ENCODE results near the gene ACAP3. TPM values are rescaled to one million over a fixed set of nuclear protein-coding genes. Genes with fewer than 3 reads are reported as not detected.

The ACAP3 gene
- total RNA-seq, 2 experiments from 2014 or later = 64.4 to 72.3 TPM

- Mint-ChIP-seq H3K36me3 (ENCODE audit: low read depth) (peaks cover 3% of the 10 kb centered on the region), H3K4me3 (no peak overlapping the region), H3K27me3 (no peaks in the 10 kb centered on the region), H3K9me3 (no peaks in the 10 kb centered on the region), H3K4me1 (peaks cover 25% of the 10 kb centered on the region), H3K27ac (no peak overlapping the region)
- ChIA-PET CTCF (no interaction called here), POLR2A (interaction anchor here (1.5 kb wide), 1 partner anchor 72 kb away, joined by 3 read pairs; the partner anchor contains the start of gene AURKAIP1)
- no peak for DNase-seq
These were observed 4.0 kb downstream of the ACAP3 start for GRCh38 chr1:1303736-1304135.

- Mint-ChIP-seq H3K9me3 (no peaks in the 10 kb centered on the region), H3K36me3 (ENCODE audit: low read depth) (peaks cover 3% of the 10 kb centered on the region), H3K4me1 (peaks cover 25% of the 10 kb centered on the region), H3K4me3 (no peak overlapping the region), H3K27ac (no peak overlapping the region), H3K27me3 (no peaks in the 10 kb centered on the region)
- POLR2A ChIA-PET = no interaction called here
- DNase-seq = no peak
- CTCF ChIA-PET = no interaction called here
These were observed 4.7 kb downstream of the ACAP3 start for GRCh38 chr1:1302951-1303509.

- CTCF ChIA-PET = no interaction called here
- no peaks in the 10 kb centered on the region for H3K27me3 Mint-ChIP-seq
- H3K4me1 Mint-ChIP-seq = peaks cover 23% of the 10 kb centered on the region
- H3K4me3 Mint-ChIP-seq = no peak overlapping the region
- DNase-seq = no peak
- POLR2A ChIA-PET = interaction anchor here (1.4 kb wide), 1 partner anchor 24 kb away, joined by 3 read pairs; no protein-coding TSS in a partner anchor
- no peak overlapping the region for H3K27ac Mint-ChIP-seq
- peaks cover 3% of the 10 kb centered on the region for H3K36me3 Mint-ChIP-seq (ENCODE audit: low read depth)
- no peaks in the 10 kb centered on the region for H3K9me3 Mint-ChIP-seq
These were observed 5.7 kb downstream of the ACAP3 start for GRCh38 chr1:1302006-1302430.

GRCh38 chr1:1300352-1300739, 7.4 kb downstream of the ACAP3 start:
- Mint-ChIP-seq H3K27me3 (no peaks in the 10 kb centered on the region), H3K4me3 (no peak overlapping the region), H3K9me3 (no peaks in the 10 kb centered on the region), H3K36me3 (ENCODE audit: low read depth) (no peaks in the 10 kb centered on the region), H3K4me1 (peaks cover 7% of the 10 kb centered on the region), H3K27ac (no peak overlapping the region)
- no peak for DNase-seq
- ChIA-PET CTCF (interaction anchor here (1.0 kb wide), 1 partner anchor 72 kb away, joined by 4 read pairs; no protein-coding TSS in a partner anchor), POLR2A (no interaction called here)

GRCh38 chr1:1299686-1300351, 7.9 kb downstream of the ACAP3 start:
- POLR2A ChIA-PET = interaction anchor here (1.6 kb wide), 1 partner anchor 10 kb away, joined by 3 read pairs; no protein-coding TSS in a partner anchor
- Mint-ChIP-seq H3K27me3 (no peaks in the 10 kb centered on the region), H3K36me3 (ENCODE audit: low read depth) (no peaks in the 10 kb centered on the region), H3K4me1 (peaks cover 4% of the 10 kb centered on the region), H3K9me3 (no peaks in the 10 kb centered on the region), H3K4me3 (no peak overlapping the region), H3K27ac (no peak overlapping the region)
- CTCF ChIA-PET = interaction anchor here (1.0 kb wide), 1 partner anchor 72 kb away, joined by 4 read pairs; no protein-coding TSS in a partner anchor
- no peak for DNase-seq

- POLR2A ChIA-PET = interaction anchor here (1.6 kb wide), 1 partner anchor 11 kb away, joined by 3 read pairs; no protein-coding TSS in a partner anchor
These were observed 8.7 kb downstream of the ACAP3 start for GRCh38 chr1:1298861-1299685.

GRCh38 chr1:1297802-1298424, 9.8 kb downstream of the ACAP3 start:
- no peaks in the 10 kb centered on the region for H3K4me1 Mint-ChIP-seq
- no peaks in the 10 kb centered on the region for H3K9me3 Mint-ChIP-seq
- POLR2A ChIA-PET = interaction anchor here (1.6 kb wide), 1 partner anchor 12 kb away, joined by 3 read pairs; no protein-coding TSS in a partner anchor
- no peak for DNase-seq
- CTCF ChIA-PET = no interaction called here
- H3K27ac Mint-ChIP-seq = no peak overlapping the region
- no peaks in the 10 kb centered on the region for H3K27me3 Mint-ChIP-seq
- no peaks in the 10 kb centered on the region for H3K36me3 Mint-ChIP-seq (ENCODE audit: low read depth)
- H3K4me3 Mint-ChIP-seq = no peak overlapping the region

More at GRCh38 chr1:1298861-1299685, 8.7 kb downstream of the ACAP3 start:
- no peak overlapping the region for H3K4me3 Mint-ChIP-seq
- DNase-seq = no peak
- CTCF ChIA-PET = no interaction called here
- no peaks in the 10 kb centered on the region for H3K9me3 Mint-ChIP-seq
- H3K27ac Mint-ChIP-seq = no peak overlapping the region
- no peaks in the 10 kb centered on the region for H3K36me3 Mint-ChIP-seq (ENCODE audit: low read depth)
- H3K4me1 Mint-ChIP-seq = no peaks in the 10 kb centered on the region
- H3K27me3 Mint-ChIP-seq = no peaks in the 10 kb centered on the region

- POLR2A ChIA-PET = no interaction called here
These were observed 11.4 kb downstream of the ACAP3 start for GRCh38 chr1:1296070-1297061.

GRCh38 chr1:1295154-1295923, 12.4 kb downstream of the ACAP3 start:
- Mint-ChIP-seq H3K36me3 (ENCODE audit: low read depth) (peaks cover 4% of the 10 kb centered on the region), H3K4me1 (no peaks in the 10 kb centered on the region), H3K27ac (no peak overlapping the region), H3K27me3 (no peaks in the 10 kb centered on the region), H3K4me3 (no peak overlapping the region), H3K9me3 (no peaks in the 10 kb centered on the region)
- POLR2A ChIA-PET = interaction anchor here (1.0 kb wide), 1 partner anchor 68 kb away, joined by 3 read pairs; no protein-coding TSS in a partner anchor
- DNase-seq = no peak
- CTCF ChIA-PET = interaction anchor here (1.0 kb wide), 2 partner anchors 10 to 173 kb away, joined by 3 to 4 read pairs; no protein-coding TSS in a partner anchor

More at GRCh38 chr1:1296070-1297061, 11.4 kb downstream of the ACAP3 start:
- no peaks in the 10 kb centered on the region for H3K27me3 Mint-ChIP-seq
- H3K27ac Mint-ChIP-seq = no peak overlapping the region
- H3K4me1 Mint-ChIP-seq = no peaks in the 10 kb centered on the region
- H3K36me3 Mint-ChIP-seq (ENCODE audit: low read depth) = peaks cover 4% of the 10 kb centered on the region
- CTCF ChIA-PET = interaction anchor here (1.0 kb wide), 1 partner anchor 9 kb away, joined by 3 read pairs; no protein-coding TSS in a partner anchor
- no peak overlapping the region for H3K4me3 Mint-ChIP-seq
- DNase-seq = no peak
- H3K9me3 Mint-ChIP-seq = no peaks in the 10 kb centered on the region

- Mint-ChIP-seq H3K4me3 (no peak overlapping the region), H3K36me3 (ENCODE audit: low read depth) (peaks cover 4% of the 10 kb centered on the region), H3K27ac (no peak overlapping the region), H3K9me3 (no peaks in the 10 kb centered on the region), H3K4me1 (no peaks in the 10 kb centered on the region), H3K27me3 (no peaks in the 10 kb centered on the region)
- ChIA-PET POLR2A (interaction anchor here (1.0 kb wide), 1 partner anchor 67 kb away, joined by 3 read pairs; no protein-coding TSS in a partner anchor), CTCF (interaction anchor here (1.0 kb wide), 1 partner anchor 172 kb away, joined by 4 read pairs; no protein-coding TSS in a partner anchor)
- no peak for DNase-seq
These were observed 13.4 kb downstream of the ACAP3 start for GRCh38 chr1:1294250-1294890.

Measured in activated CD4-positive, alpha-beta memory T cell treated with anti-CD3 and anti-CD28 coated beads, Interleukin-2, amount 10 ng/mL, durations not matched to agents 7 days and 5 days (primary cell).